ENCODE measurements around the gene EN1. TPM values are rescaled to one million over a fixed set of nuclear protein-coding genes. Genes with fewer than 3 reads are reported as not detected.

Gene EN1
- total RNA-seq, 1 donor from 2014 or later: not detected

DNA sequence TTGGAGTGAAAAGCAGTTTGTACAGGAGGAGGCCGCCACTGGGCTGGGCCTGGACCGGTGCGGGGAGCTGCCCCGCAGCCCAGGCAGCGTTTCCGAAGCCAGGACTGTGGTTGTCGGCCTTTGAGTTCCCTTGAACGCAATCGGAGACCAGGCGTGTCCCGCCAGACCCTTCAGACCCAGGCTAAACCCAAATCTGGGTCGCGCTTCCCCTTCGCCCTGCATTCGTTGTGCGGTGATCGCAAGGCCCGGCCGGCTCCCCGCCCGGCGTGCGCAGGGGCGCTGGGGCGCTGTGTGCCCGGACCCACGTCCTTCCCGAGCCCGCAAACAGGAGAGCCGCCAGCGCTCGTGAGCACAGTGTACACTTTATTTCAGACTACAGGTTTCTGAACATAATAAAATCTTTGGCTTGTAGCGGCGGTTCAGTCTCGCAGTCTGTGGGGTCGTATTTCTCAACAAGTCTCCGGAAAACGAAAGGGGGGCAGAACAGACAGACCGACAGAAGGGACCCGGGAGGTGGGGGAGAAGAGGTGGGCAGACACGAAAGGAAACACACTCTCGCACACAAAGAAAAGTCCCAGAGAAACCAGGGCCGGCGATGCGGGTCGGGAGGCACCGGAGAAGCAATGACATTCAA is 5.5 kb downstream of the EN1 start:
- peaks cover 9% of the 10 kb centered on the region for H3K4me1 ChIP-seq
- H3F3A ChIP-seq (ENCODE audit: low read depth): peaks cover 9% of the 10 kb centered on the region
- DNase-seq (ENCODE audit: low spot score): peak; percentile 58
- peaks cover 77% of the 10 kb centered on the region for H3K27me3 Mint-ChIP-seq (ENCODE audit: insufficient read depth, low read depth)
- peaks cover 50% of the 10 kb centered on the region for H3K4me1 Mint-ChIP-seq
- peak overlapping the region; percentile 74 for H3K27ac Mint-ChIP-seq
- H3K4me3 ChIP-seq: no peak overlapping the region
- H3K36me3 Mint-ChIP-seq: peaks cover 14% of the 10 kb centered on the region
- no peaks in the 10 kb centered on the region for H3K36me3 ChIP-seq
- H3K9me3 Mint-ChIP-seq: no peaks in the 10 kb centered on the region
- no peak overlapping the region for H3K4me2 ChIP-seq
- no peaks in the 10 kb centered on the region for H3K79me2 ChIP-seq (ENCODE audit: low read depth)
- peaks cover 100% of the 10 kb centered on the region for H3K27me3 ChIP-seq
- no peaks in the 10 kb centered on the region for H3K9me3 ChIP-seq (ENCODE audit: low read depth)
- TF ChIP-seq EZH2phosphoT487 (IDR thresholded peaks at IDR 0.05): peak; percentile 98
- TF ChIP-seq, protein P1, sequence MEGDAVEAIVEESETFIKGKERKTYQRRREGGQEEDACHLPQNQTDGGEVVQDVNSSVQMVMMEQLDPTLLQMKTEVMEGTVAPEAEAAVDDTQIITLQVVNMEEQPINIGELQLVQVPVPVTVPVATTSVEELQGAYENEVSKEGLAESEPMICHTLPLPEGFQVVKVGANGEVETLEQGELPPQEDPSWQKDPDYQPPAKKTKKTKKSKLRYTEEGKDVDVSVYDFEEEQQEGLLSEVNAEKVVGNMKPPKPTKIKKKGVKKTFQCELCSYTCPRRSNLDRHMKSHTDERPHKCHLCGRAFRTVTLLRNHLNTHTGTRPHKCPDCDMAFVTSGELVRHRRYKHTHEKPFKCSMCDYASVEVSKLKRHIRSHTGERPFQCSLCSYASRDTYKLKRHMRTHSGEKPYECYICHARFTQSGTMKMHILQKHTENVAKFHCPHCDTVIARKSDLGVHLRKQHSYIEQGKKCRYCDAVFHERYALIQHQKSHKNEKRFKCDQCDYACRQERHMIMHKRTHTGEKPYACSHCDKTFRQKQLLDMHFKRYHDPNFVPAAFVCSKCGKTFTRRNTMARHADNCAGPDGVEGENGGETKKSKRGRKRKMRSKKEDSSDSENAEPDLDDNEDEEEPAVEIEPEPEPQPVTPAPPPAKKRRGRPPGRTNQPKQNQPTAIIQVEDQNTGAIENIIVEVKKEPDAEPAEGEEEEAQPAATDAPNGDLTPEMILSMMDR (IDR thresholded peaks at IDR 0.05): no peak
- TF ChIP-seq EZH2 (IDR thresholded peaks at IDR 0.05): peak; percentile 100
- H2AFZ ChIP-seq (replicated peaks): no peak overlapping the region
- H3K27ac ChIP-seq: no peak overlapping the region
- H3K4me3 Mint-ChIP-seq: peak overlapping the region; percentile 94
- peaks cover 93% of the 10 kb centered on the region for H4K20me1 ChIP-seq (ENCODE audit: low read depth)
- H3K9ac ChIP-seq: no peak overlapping the region

DNA sequence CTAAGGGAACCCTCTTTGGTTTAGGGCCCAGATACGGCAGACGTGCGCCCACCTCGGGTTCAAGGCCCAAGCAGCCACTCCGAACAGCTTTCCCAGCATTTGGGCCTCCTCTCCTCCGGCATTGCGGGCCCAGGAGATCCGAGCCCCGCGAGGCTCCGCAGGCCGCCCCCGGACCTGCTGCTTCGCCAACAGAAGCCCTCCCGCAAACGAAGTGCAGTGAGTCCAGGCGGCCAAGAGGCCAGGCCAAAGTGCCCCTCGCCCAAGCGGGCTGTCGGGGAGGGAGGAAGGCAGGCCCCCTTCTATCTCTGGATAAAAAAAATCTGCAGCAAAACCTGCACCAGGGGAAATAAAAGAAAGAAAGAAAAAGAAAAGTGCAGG is 6.0 kb downstream of the EN1 start:
- peaks cover 9% of the 10 kb centered on the region for H3K4me1 ChIP-seq
- H3K9ac ChIP-seq: no peak overlapping the region
- H3K4me1 Mint-ChIP-seq: peaks cover 55% of the 10 kb centered on the region

DNA sequence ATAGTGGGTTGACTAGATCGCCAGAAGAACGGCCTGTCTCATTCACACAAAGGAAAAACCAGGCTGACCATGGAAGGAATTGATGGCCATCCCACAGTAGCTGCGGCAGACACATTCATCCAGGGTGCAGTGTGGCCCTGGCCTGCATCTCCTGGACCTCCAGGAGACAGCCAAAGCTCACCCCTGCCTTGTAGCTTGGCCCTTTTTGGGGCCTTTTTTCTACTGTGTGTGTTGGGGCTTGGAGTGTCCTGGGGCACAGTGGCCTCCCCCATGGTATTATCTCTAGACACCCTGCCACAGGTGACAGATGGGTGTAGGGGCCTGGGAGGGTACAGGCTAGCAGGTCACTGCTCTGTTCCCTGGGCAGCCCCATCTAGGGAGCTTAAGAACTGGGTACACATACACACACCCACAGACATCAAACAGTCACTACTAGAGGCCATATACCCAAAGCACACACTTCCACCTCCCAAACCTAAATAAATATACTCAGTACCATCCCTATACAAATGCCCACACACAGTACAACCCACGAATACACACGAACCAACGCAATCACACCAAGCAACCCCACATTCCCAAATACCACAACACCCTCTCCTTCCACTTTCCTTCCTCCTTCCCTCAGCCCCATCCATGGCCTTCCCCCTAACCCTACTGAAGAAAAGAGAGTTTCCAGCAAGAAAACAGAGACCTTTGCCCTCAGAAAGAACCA is 8.6 kb downstream of the EN1 start:
- H3K4me1 Mint-ChIP-seq: peaks cover 47% of the 10 kb centered on the region
- no peak overlapping the region for H3K4me2 ChIP-seq
- H3F3A ChIP-seq (ENCODE audit: low read depth): peaks cover 6% of the 10 kb centered on the region
- no peaks in the 10 kb centered on the region for H3K9me3 Mint-ChIP-seq
- peaks cover 10% of the 10 kb centered on the region for H3K36me3 Mint-ChIP-seq
- peaks cover 100% of the 10 kb centered on the region for H3K27me3 ChIP-seq
- no peaks in the 10 kb centered on the region for H3K36me3 ChIP-seq
- peaks cover 100% of the 10 kb centered on the region for H4K20me1 ChIP-seq (ENCODE audit: low read depth)
- H3K27me3 Mint-ChIP-seq (ENCODE audit: insufficient read depth, low read depth): peaks cover 81% of the 10 kb centered on the region
- TF ChIP-seq EZH2 (IDR thresholded peaks at IDR 0.05): no peak
- TF ChIP-seq, protein P1 (IDR thresholded peaks at IDR 0.05): no peak
- no peak for TF ChIP-seq EZH2phosphoT487 (IDR thresholded peaks at IDR 0.05)
- no peak overlapping the region for H3K27ac Mint-ChIP-seq
- no peak overlapping the region for H2AFZ ChIP-seq (replicated peaks)
- no peaks in the 10 kb centered on the region for H3K79me2 ChIP-seq (ENCODE audit: low read depth)
- peaks cover 19% of the 10 kb centered on the region for H3K4me1 ChIP-seq
- no peak overlapping the region for H3K27ac ChIP-seq
- no peak for DNase-seq (ENCODE audit: low spot score)
- no peak overlapping the region for H3K4me3 ChIP-seq
- no peak overlapping the region for H3K4me3 Mint-ChIP-seq
- no peak overlapping the region for H3K9ac ChIP-seq
- H3K9me3 ChIP-seq (ENCODE audit: low read depth): no peaks in the 10 kb centered on the region

More for the DNA sequence above, 6.0 kb downstream of the EN1 start:
- no peaks in the 10 kb centered on the region for H3K9me3 Mint-ChIP-seq
- DNase-seq (ENCODE audit: low spot score): peak; percentile 29
- H4K20me1 ChIP-seq (ENCODE audit: low read depth): peaks cover 98% of the 10 kb centered on the region
- no peaks in the 10 kb centered on the region for H3K79me2 ChIP-seq (ENCODE audit: low read depth)
- no peak overlapping the region for H2AFZ ChIP-seq (replicated peaks)
- H3K27me3 ChIP-seq: peaks cover 100% of the 10 kb centered on the region
- H3K27ac ChIP-seq: no peak overlapping the region
- H3K27me3 Mint-ChIP-seq (ENCODE audit: insufficient read depth, low read depth): peaks cover 82% of the 10 kb centered on the region
- peaks cover 6% of the 10 kb centered on the region for H3F3A ChIP-seq (ENCODE audit: low read depth)
- no peak overlapping the region for H3K4me2 ChIP-seq
- H3K27ac Mint-ChIP-seq: no peak overlapping the region
- H3K4me3 Mint-ChIP-seq: peak overlapping the region; percentile 94
- no peak overlapping the region for H3K4me3 ChIP-seq
- no peaks in the 10 kb centered on the region for H3K9me3 ChIP-seq (ENCODE audit: low read depth)
- no peaks in the 10 kb centered on the region for H3K36me3 ChIP-seq
- peaks cover 14% of the 10 kb centered on the region for H3K36me3 Mint-ChIP-seq
- TF ChIP-seq EZH2 (IDR thresholded peaks at IDR 0.05) (peak; percentile 100), EZH2phosphoT487 (IDR thresholded peaks at IDR 0.05) (peak; percentile 99)
- TF ChIP-seq, protein P1 (IDR thresholded peaks at IDR 0.05): no peak

Data from neural progenitor cell (in vitro differentiated cells).